GM20000 (cell line): Measurements from ENCODE around the gene STAT5B.

Source experiments
- DNase-seq: peaks from one replicate; pipeline ENCODE4 v3.0.0; 2012; ENCODE audit warnings: low spot score
- TF ChIP-seq, protein P1 (sequence below): IDR thresholded peaks from 2 replicates; pipeline ENCODE4 v1.5.1; 2012; ENCODE audit warnings: mild to moderate bottlenecking, control low read depth; ENCODE audit errors: extremely low read depth, missing control alignments

The STAT5B gene

DNA sequence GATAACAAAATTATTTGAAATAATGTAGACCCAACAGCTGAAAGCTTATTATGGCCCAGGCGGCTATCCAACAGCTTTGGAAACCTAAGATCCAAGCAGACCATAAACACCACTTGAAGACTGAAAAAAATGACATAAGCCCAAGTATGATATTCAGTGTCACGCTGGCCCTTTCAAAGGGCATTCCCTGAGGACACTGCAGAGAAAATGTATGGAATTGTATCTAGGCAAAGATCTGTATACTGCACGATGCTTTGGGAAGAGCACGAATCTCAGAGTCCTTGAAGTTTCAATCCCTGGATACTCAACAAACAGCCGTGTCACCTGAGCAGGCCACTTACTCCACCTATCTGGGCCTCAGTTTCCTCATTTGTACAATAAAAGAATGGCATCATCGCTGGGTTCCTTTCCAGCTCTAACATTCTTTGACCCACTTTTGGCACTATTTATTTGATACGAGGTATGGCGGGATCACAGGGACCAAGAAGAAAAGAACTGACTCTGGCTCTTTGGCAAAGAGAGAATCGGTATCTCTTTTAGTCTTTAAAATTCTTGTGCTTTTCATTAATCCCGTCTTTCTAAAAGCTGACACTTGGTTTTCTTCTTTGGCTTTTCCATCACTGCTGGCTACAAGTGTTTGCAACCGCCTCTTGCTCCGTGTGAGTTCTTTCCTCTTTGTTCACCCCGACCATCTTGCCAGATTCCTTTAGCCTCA lies 1.2 kb downstream of the STAT5B start:
- TF ChIP-seq, protein P1, sequence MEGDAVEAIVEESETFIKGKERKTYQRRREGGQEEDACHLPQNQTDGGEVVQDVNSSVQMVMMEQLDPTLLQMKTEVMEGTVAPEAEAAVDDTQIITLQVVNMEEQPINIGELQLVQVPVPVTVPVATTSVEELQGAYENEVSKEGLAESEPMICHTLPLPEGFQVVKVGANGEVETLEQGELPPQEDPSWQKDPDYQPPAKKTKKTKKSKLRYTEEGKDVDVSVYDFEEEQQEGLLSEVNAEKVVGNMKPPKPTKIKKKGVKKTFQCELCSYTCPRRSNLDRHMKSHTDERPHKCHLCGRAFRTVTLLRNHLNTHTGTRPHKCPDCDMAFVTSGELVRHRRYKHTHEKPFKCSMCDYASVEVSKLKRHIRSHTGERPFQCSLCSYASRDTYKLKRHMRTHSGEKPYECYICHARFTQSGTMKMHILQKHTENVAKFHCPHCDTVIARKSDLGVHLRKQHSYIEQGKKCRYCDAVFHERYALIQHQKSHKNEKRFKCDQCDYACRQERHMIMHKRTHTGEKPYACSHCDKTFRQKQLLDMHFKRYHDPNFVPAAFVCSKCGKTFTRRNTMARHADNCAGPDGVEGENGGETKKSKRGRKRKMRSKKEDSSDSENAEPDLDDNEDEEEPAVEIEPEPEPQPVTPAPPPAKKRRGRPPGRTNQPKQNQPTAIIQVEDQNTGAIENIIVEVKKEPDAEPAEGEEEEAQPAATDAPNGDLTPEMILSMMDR, result no peak
- peak; percentile 39 for DNase-seq

- TF ChIP-seq, protein P1, result no peak
- DNase-seq, result no peak
Measured at GRCh38 chr17:42274253-42274542, 2.0 kb downstream of the STAT5B start.

DNA sequence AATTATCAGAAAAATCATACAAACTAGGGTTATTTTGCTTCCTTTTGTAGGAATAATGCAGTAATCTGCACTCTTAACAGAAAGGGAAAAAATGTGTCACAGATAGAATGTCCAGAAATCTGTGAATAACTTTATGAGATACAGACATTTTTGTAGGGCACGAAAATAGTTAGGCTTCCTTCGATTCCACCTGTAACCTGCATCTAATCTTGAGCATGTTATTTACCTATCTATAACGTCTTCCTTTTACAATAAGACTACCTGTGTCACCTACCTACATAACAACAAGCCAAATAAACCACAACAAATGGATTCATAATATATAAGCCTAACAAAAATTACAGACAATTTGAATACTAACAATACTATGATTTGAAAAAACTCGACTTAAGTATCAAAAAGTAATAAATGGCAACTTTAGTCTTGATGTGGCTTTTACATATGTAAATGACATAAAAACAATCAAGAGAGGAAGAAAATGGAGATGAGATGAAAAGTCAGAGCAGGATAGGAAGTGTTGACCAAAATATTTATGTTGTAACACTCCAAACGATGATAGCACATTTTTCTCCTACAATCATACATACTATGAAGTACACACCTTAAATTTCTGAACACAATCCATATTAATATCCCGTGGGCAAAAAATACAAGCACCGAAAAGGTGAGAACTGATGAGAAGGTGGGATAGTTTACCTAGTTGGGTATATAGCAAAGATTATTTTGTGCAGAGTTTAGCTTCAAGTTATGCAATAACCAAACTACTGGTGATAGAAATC lies 2.5 kb downstream of the STAT5B start:
- TF ChIP-seq, protein P1, result no peak
- no peak for DNase-seq

DNA sequence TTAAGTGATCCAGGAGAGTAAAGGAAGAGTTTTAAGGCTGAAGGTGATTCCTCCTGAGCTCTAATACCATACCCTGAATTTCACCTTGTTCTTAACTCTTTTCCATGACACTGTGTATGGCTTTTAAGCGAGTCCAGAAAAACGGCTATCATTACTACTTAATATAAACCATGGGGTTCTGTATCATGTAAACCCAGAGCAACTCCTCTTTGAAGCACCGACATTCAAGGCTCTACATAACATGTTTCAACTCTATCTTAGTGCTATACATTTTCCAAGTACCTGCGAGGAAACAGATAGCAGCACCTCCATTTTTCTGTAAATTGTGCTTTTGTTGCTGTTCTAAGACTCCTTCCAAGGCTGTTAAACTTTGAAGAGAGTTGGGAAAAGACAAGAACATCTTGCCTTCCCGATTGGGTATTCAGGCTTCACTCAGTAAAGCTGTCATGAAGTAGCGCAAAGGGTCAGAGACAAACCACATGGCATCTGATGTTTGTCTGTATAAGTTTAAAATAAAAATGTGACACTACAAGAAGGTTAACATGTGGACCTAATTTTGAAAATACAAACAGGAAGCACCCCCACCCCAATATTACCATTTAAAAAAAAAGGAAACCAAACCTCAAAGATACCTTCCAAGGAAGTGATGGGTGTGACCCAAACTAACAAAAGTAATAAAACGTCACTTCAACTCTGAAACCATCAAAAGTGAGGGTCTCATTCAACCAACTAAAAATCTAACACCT lies 3.9 kb downstream of the STAT5B start:
- TF ChIP-seq, protein P1, result no peak

GRCh38 chr17:42271779-42272035 lies 4.5 kb downstream of the STAT5B start:
- DNase-seq, result no peak
- TF ChIP-seq, protein P1, result no peak

More for the DNA sequence above, 3.9 kb downstream of the STAT5B start:
- no peak for DNase-seq

DNA sequence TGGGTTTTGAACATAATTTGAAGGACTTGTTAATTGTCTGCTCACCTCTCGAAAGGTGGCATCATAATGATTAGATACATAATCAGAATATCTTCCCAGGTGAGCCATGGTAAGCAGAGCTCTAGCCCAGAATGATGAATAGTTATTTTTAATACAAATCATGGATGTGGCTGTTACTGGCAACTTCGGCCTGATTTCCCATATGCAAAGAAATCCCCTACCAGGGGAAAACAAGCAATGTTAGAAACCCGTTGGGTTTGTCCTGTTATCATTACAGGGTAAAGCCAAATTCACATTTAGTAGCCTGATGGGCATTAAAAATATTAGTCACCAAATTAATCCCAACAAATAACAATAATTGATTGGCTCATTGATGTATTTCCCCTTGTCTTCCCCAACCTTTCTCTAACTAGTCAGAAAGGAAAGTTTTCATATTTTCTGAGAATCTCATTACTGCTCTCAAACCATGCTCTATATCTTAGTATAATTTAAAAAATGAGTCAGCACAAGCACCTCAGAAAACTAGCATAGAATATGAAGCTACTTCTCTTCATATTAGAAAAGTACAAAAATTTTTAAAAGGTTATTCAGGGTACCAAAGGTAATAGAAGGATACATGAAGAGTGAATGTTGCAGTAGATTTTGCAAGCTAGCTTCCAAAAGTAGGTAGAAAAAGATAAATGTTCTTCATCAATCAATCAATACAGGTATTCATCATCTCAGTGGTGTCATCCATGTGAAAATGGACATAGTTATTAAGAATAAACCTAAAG lies 5.0 kb downstream of the STAT5B start:
- TF ChIP-seq, protein P1, result no peak
- DNase-seq, result no peak
